HG03342 (cell line): ENCODE measurements around the gene NEO1.

Experiments
- ATAC-seq: cut with Tn5 transposase; IDR thresholded peaks from one replicate; pipeline ENCODE4 v1.9.1; 2021; ENCODE audit warnings: mild to moderate bottlenecking, moderate library complexity; ENCODE audit not compliant: unreplicated experiment

The NEO1 gene

GRCh38 chr15:73028031-73028430 lies 24.2 kb upstream of the NEO1 start:
- no peak for ATAC-seq

GRCh38 chr15:73028831-73029451 lies 23.3 kb upstream of the NEO1 start:
- ATAC-seq, result no peak

GRCh38 chr15:73030122-73030679 lies 22.1 kb upstream of the NEO1 start:
- no peak for ATAC-seq

GRCh38 chr15:73031648-73032047 lies 20.6 kb upstream of the NEO1 start:
- ATAC-seq, result no peak

GRCh38 chr15:73033611-73034010 lies 18.7 kb upstream of the NEO1 start:
- no peak for ATAC-seq

- ATAC-seq, result no peak
These were observed 18.0 kb upstream of the NEO1 start for GRCh38 chr15:73034221-73034620.

- no peak for ATAC-seq
These were observed 17.0 kb upstream of the NEO1 start for GRCh38 chr15:73035221-73035620.

- ATAC-seq, result no peak
These were observed 14.0 kb upstream of the NEO1 start for GRCh38 chr15:73038220-73038619.

- no peak for ATAC-seq
These were observed 6.2 kb upstream of the NEO1 start for GRCh38 chr15:73046073-73046472.

- no peak for ATAC-seq
These were observed 4.4 kb upstream of the NEO1 start for GRCh38 chr15:73047882-73048281.

GRCh38 chr15:73048624-73049295 lies 3.5 kb upstream of the NEO1 start:
- ATAC-seq, result no peak

- ATAC-seq, result no peak
These were observed 2.6 kb upstream of the NEO1 start for GRCh38 chr15:73049564-73050215.

- ATAC-seq, result no peak
These were observed 1.5 kb upstream of the NEO1 start for GRCh38 chr15:73050561-73051295.

- ATAC-seq, result no peak
These were observed 864 bp upstream of the NEO1 start for GRCh38 chr15:73051391-73051806.

- ATAC-seq, result no peak
These were observed 562 bp downstream of the NEO1 start for GRCh38 chr15:73052653-73053397.

- no peak for ATAC-seq
These were observed 1.1 kb downstream of the NEO1 start for GRCh38 chr15:73053398-73053723.

GRCh38 chr15:73054417-73054953 lies 2.2 kb downstream of the NEO1 start:
- ATAC-seq, result no peak

GRCh38 chr15:73056460-73056859 lies 4.2 kb downstream of the NEO1 start:
- no peak for ATAC-seq

GRCh38 chr15:73058437-73058836 lies 6.2 kb downstream of the NEO1 start:
- ATAC-seq, result no peak

GRCh38 chr15:73065114-73065513 lies 12.9 kb downstream of the NEO1 start:
- no peak for ATAC-seq
